Measurements from ENCODE around the gene PABPC1L.

The PABPC1L gene

GRCh38 chr20:44942264-44942973, 32.6 kb downstream of the PABPC1L start:
- no peak for DNase-seq (ENCODE audit: low read depth)

- DNase-seq (ENCODE audit: low read depth), result no peak
Measured at GRCh38 chr20:44943828-44944227, 34.0 kb downstream of the PABPC1L start.

GRCh38 chr20:44945261-44945660, 35.4 kb downstream of the PABPC1L start:
- no peak for DNase-seq (ENCODE audit: low read depth)

GRCh38 chr20:44946271-44946852, 36.5 kb downstream of the PABPC1L start:
- DNase-seq (ENCODE audit: low read depth), result no peak

- DNase-seq (ENCODE audit: low read depth), result no peak
Measured at GRCh38 chr20:44948107-44948506, 38.2 kb downstream of the PABPC1L start.

- no peak for DNase-seq (ENCODE audit: low read depth)
Measured at GRCh38 chr20:44948513-44948912, 38.7 kb downstream of the PABPC1L start.

GRCh38 chr20:44950368-44950767, 40.5 kb downstream of the PABPC1L start:
- DNase-seq (ENCODE audit: low read depth), result no peak

- DNase-seq (ENCODE audit: low read depth), result no peak
Measured at GRCh38 chr20:44952731-44953130, 42.9 kb downstream of the PABPC1L start.

- no peak for DNase-seq (ENCODE audit: low read depth)
Measured at GRCh38 chr20:44954211-44954610, 44.4 kb downstream of the PABPC1L start.

GRCh38 chr20:44955270-44955669, 45.4 kb downstream of the PABPC1L start:
- DNase-seq (ENCODE audit: low read depth), result no peak

GRCh38 chr20:44956410-44956809, 46.5 kb downstream of the PABPC1L start:
- DNase-seq (ENCODE audit: low read depth), result no peak

- no peak for DNase-seq (ENCODE audit: low read depth)
Measured at GRCh38 chr20:44958276-44958675, 48.4 kb downstream of the PABPC1L start.

- no peak for DNase-seq (ENCODE audit: low read depth)
Measured at GRCh38 chr20:44959082-44959637, 49.3 kb downstream of the PABPC1L start.

GRCh38 chr20:44959638-44960102, 49.8 kb downstream of the PABPC1L start:
- DNase-seq (ENCODE audit: low read depth), result peak; percentile 81

- peak; percentile 96 for DNase-seq (ENCODE audit: low read depth)
Measured at GRCh38 chr20:44960103-44960852, 50.4 kb downstream of the PABPC1L start, which contains the start of gene TOMM34. TOMM34 (minus strand) TSS chr20:44960397; CDS start chr20:44960333, 64 bp downstream.

GRCh38 chr20:44961011-44961869, 51.4 kb downstream of the PABPC1L start:
- no peak for DNase-seq (ENCODE audit: low read depth)

- DNase-seq (ENCODE audit: low read depth), result no peak
Measured at GRCh38 chr20:44961870-44962267, 52.0 kb downstream of the PABPC1L start.

- DNase-seq (ENCODE audit: low read depth), result no peak
Measured at GRCh38 chr20:44962483-44962882, 52.6 kb downstream of the PABPC1L start.

- no peak for DNase-seq (ENCODE audit: low read depth)
Measured at GRCh38 chr20:44963325-44964215, 53.7 kb downstream of the PABPC1L start.

- no peak for DNase-seq (ENCODE audit: low read depth)
Measured at GRCh38 chr20:44965651-44966029, 55.8 kb downstream of the PABPC1L start.
